HepG2 (cell line): ENCODE results near the gene PARVB.

Experiments used
- NR2F1 ChIP-seq, 2 experiments: fragments of 450-650 bp in 1 of 2; formaldehyde crosslinking in 1 of 2; IDR thresholded peaks; 2 replicates each; pipeline versions ENCODE4 v1.5.0 to v1.6.1; 2016 to 2020; ENCODE audit warnings: mild to moderate bottlenecking in 1 of 2, missing compliant biosample characterization in 1 of 2, missing genetic modification reagents in 1 of 2, moderate library complexity in 1 of 2
- RAD21 ChIP-seq: fragments of 450-650 bp; formaldehyde crosslinking; IDR thresholded peaks from 2 replicates; pipeline ENCODE4 v1.5.0; 2020; ENCODE audit warnings: mild to moderate bottlenecking
- ZNF292 ChIP-seq: sonication (generic); formaldehyde crosslinking; IDR thresholded peaks from 2 replicates; pipeline ENCODE4 v1.8.1; 2022; ENCODE audit warnings: mild to moderate bottlenecking, low read depth, missing genetic modification reagents, borderline replicate concordance
- ZNF558 ChIP-seq: sonication (generic); formaldehyde crosslinking; IDR thresholded peaks from 2 replicates; pipeline ENCODE4 v1.9.0; 2022; ENCODE audit warnings: mild to moderate bottlenecking, missing genetic modification reagents, borderline replicate concordance
- ZNF567 ChIP-seq: sonication (generic); formaldehyde crosslinking; IDR thresholded peaks from 2 replicates; pipeline ENCODE4 v1.8.1; 2023; ENCODE audit warnings: mild to moderate bottlenecking, missing genetic modification reagents, borderline replicate concordance
- TF ChIP-seq, protein P1 (sequence below): sonication (generic); formaldehyde crosslinking; IDR thresholded peaks from 2 replicates; pipeline ENCODE4 v1.5.1; 2020; ENCODE audit warnings: mild to moderate bottlenecking, missing genetic modification reagents

DNA sequence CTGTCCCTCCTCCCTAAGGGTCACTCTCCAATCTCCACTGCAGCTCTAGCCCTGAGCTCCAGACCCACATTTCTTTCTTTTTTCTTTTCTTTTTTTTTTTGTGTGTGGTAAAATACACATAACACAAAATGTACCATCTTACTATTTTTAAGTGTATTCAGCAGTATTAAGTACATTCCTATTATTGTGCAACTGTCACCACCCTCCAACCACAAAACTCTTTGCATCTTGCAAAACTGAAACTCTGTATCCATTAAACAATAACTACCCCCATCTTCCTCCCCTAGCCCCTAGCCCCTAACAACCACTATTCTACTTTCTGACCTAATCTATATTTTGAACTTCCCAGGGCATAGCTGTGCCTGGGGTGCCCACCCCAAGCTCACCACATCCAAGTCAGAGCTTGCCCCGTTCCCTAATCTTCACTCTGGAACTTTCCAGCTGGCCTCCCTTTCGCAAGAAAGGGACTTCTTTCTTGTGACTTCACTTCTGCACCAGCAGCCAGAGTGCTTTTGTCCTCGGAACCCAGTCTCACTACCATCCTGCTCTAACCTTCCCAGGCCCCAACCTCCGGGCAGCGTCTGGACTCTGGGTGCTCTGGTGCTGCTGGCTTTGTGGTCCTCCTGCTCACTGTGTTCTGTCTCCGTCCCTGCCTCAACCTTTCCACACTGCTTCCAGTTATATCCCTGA lies 187.3 kb downstream of the PARVB start:
- TF ChIP-seq ZNF567 (CRISPR knock-in tag) = no peak
- TF ChIP-seq ZNF292 (CRISPR knock-in tag) = no peak
- no peak for TF ChIP-seq ZNF558 (CRISPR knock-in tag)
- TF ChIP-seq, protein P1, sequence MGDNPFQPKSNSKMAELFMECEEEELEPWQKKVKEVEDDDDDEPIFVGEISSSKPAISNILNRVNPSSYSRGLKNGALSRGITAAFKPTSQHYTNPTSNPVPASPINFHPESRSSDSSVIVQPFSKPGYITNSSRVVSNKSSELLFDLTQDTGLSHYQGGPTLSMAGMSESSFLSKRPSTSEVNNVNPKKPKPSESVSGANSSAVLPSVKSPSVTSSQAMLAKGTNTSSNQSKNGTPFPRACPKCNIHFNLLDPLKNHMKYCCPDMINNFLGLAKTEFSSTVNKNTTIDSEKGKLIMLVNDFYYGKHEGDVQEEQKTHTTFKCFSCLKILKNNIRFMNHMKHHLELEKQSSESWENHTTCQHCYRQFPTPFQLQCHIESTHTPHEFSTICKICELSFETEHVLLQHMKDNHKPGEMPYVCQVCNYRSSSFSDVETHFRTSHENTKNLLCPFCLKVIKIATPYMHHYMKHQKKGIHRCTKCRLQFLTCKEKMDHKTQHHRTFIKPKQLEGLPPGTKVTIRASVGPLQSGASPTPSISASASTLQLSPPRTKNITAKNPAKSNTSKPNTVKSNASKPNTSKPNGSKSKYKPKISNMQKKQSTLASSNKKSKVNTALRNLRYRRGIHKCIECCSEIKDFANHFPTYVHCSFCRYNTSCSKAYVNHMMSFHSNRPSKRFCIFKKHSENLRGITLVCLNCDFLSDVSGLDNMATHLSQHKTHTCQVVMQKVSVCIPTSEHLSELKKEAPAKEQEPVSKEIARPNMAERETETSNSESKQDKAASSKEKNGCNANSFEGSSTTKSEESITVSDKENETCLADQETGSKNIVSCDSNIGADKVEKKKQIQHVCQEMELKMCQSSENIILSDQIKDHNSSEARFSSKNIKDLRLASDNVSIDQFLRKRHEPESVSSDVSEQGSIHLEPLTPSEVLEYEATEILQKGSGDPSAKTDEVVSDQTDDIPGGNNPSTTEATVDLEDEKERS = no peak
- no peak for TF ChIP-seq RAD21 (CRISPR knock-in tag)
- TF ChIP-seq NR2F1 (CRISPR knock-in tag; IDR thresholded peaks at IDR 0.05) = no peak
